HG02885 (cell line): ENCODE measurements around the gene SCN10A.

Experiments used
- ATAC-seq: cut with Tn5 transposase; IDR thresholded peaks from one replicate; pipeline ENCODE4 v1.9.1; 2021; ENCODE audit warnings: mild to moderate bottlenecking; ENCODE audit not compliant: unreplicated experiment, poor library complexity

The SCN10A gene

DNA sequence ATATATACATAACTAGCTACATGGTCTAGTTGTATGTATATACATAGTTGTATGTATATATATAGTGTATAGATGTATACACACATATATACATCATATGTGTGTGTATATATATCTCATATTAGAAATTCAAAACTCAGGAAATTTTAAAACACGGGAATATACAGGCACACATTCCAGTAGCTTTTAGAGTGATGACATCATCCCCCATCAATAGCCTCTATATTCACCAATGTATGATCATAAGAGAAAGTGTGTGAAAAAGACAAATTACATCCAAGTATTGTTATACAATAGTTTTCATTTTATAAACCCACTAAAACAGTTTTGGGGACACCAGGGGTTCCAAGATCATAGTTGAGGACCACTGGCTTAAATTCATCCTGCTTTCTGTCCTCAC lies 23.0 kb downstream of the SCN10A start:
- ATAC-seq, result no peak

DNA sequence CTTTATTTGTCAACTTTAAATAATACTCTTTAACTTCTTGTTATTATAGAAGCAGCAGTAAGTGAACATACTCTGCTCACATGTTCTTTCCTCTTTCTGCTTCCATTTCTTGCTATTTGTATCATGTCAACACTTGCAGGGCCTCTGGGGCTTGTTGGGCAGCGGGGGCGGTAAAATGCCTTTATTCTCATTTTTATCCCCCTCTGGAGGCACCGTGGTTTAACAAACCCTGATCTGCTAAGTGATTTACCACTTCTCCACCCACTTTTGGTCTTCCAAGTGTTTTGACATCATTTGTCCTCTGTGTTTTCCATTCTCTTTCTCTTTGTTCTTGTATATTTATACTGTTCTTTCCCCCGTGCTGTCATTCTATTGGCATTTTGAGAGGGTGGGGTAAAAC lies 33.9 kb downstream of the SCN10A start:
- ATAC-seq, result no peak

GRCh38 chr3:38773528-38773927 lies 42.5 kb downstream of the SCN10A start:
- ATAC-seq, result no peak

GRCh38 chr3:38763569-38763968 lies 52.4 kb downstream of the SCN10A start:
- ATAC-seq, result no peak

GRCh38 chr3:38758557-38758956 lies 57.5 kb downstream of the SCN10A start:
- no peak for ATAC-seq

DNA sequence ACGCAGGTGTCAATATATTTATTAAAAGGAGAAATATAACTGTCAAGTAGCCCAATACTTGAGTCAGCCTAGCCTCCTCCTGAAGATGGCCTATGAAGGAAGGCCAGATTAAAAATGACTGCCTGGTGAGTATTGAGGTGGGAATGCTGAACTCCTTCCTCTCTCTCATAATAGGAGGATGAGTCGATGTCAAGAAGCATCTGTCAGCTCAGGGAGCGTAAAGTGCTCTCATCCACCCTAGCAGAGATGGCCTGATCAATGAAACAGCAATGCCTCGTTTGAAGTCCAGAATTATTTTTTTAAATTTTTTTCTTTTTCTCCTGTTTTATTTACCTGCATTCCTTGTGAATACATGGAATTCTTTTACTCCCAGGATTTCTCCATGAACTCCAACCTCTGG lies 58.3 kb downstream of the SCN10A start:
- ATAC-seq, result no peak

GRCh38 chr3:38756892-38757291 lies 59.1 kb downstream of the SCN10A start:
- ATAC-seq, result no peak

GRCh38 chr3:38755130-38755529 lies 60.9 kb downstream of the SCN10A start:
- no peak for ATAC-seq

DNA sequence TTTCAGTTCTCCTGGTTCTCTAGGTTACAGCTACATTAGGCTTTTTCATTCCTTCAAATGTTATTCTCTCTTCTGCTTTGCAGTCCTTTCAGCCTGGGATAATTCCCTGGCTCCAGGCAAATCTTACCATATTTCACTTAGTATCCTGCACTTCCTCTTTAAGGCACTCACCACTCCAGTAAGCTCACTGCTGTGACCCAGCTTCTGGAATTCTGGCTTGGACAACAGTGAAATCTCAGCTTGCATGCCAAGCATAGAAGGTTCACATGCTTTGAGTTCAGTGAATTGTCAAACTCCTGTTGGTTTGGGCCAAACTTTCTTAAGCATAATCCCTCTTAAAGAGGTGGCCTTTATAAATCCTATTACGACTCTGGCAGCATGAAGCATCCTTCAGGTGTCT lies 69.4 kb downstream of the SCN10A start:
- no peak for ATAC-seq

GRCh38 chr3:38743043-38743442 lies 73.0 kb downstream of the SCN10A start:
- no peak for ATAC-seq

DNA sequence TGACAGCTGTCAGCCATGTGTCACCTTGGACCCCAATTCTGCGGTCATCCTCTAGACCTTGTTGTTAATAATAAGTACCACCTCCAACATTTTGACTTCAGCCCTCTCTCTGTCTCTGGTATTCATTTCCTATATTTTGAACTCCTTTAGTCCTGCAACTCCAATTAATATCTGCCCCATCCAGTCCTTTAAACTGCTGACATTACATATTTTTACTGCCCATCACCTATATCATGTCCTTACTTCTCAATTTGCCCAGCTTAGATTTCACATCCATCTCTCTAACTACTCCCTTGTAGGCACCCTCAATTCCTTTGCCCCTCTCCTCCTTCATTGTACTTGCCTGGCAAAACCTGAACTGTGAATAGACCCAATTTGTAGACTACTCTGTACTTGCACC lies 73.5 kb downstream of the SCN10A start:
- ATAC-seq, result no peak

GRCh38 chr3:38740537-38740936 lies 75.5 kb downstream of the SCN10A start:
- ATAC-seq, result no peak

DNA sequence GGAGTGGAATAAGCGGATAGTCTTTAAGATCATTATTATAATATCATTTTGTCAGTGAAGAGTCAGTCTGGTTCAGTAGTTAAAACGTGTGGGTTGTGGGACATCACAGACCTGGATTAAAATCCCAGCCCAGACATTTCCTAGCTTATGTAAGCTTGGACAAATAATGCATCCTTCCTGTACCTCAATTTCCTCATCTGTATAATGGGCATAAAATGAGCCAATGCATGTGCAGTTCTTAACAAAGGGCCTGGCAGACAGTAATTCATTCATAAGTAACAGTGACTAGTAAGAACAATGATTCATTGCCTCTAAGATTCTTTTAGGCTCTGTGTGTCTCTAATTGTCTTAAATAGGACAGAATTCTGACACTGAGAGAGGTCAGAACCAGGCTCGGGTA lies 76.1 kb downstream of the SCN10A start:
- ATAC-seq, result no peak

GRCh38 chr3:38739396-38739689 lies 76.7 kb downstream of the SCN10A start:
- ATAC-seq, result no peak

DNA sequence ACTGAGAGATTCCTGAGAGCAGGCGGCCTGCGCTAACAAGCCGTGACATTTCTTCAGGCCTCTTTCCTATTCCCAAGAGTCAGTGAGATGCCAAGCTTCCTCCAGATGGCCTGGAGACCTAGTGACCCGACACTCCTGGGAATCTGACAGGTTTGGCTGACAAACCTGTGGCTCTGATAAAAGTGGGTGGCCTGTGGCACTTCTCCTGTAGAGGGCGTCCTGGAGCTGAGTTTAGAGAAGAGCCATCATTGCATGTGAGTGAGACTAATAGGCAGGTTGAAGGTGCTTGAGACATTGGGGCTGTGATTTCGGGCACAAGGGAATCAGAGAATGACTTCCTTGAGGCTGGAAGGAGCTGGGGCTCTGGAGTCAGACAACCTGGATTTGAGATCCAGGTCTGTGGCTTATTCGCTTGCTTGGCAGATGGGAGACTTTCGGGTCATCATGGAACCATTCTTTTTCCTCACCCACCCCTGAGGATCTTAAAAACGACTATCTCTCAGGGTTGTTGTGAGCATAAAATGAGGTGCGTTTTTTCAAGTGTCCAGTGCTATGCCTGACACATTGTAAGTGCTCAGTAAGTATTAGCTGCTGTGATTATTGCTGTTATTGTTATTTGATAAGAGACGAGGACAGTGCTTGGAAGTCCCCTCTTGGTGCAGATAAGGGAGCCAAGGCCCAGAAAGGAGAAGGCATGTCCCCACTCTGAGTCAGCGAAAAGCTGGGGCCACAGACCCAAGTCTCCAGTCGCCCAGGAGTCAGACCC lies 77.2 kb downstream of the SCN10A start:
- peak; percentile 50 for ATAC-seq

- no peak for ATAC-seq
Observed at GRCh38 chr3:38731522-38731921, 84.5 kb downstream of the SCN10A start.

DNA sequence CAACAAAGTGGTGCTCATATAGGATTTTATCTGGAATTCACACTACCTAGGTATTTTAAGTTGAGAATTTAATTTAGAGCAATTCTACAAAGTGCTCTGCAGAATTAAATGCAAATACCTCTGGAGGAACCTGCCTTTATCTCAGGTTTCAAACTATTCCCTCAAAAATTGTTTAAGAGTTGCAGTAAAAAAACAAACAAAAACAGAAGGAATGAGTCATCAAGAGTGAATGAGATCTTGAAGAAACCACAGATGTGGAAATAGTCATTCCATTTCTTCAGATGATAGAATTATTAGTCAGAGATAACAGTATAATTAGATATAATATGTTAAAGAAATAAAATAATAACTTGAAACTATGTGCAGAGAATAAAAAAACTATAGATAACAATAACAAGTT lies 85.7 kb downstream of the SCN10A start:
- ATAC-seq, result no peak

DNA sequence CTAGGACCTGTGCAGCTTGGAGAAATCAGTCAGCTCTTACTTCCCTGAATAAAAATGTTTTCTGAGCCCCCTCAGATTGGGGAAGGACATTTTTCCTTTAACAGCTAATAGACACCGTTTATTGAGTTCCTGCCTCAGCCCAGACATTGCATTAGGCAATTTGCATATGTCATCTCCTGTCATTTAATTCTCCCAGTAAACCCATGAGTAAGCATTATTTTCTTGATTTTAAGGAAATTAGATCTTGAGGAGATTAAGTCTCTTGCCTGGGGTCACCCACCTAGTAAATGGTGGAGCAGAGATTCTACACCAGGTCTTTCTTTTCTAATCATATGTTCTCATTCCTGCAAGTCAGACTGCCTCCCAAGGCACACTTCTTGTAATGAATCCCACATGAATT lies 88.0 kb downstream of the SCN10A start:
- ATAC-seq, result no peak

DNA sequence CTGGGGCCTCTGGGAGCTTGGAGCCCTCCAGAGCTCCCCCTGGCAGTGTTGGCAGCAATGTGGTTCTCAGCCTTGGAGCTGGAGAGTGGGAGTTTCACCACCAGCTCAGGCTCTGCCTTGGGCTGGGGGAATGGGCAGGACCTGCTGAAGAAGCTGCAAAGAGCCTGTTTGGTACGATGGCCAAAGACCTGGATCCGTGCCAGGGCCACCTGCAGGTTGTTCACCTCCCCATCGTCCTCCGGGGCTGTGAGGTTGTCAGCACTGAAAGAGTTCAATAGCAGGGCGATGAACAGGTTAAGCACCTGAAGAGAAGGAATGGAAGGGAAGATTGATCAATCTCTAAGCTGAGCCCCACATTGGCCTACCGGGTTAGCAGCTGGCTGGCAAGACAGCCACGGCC lies 89.3 kb downstream of the SCN10A start:
- ATAC-seq, result no peak

GRCh38 chr3:38725726-38726419 lies 90.1 kb downstream of the SCN10A start:
- no peak for ATAC-seq

DNA sequence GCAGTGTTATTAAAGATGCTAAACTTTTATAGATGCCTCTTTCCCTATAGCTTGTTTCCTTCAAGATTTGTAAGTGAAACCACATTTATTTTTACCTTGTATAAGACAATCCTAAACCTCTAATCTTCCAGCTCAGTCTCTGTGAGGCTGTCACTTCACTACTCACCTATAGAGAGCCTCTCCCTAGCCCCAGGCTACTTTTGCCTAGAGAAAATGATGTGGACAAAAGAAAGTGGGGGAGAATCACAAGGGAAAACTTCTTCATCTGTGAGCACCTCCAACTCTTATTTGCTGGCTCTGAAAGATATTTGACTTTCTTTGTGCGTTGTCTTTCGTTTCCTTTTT lies 91.7 kb downstream of the SCN10A start:
- ATAC-seq, result no peak
